Measurements from ENCODE around the gene KRT76.

DNA sequence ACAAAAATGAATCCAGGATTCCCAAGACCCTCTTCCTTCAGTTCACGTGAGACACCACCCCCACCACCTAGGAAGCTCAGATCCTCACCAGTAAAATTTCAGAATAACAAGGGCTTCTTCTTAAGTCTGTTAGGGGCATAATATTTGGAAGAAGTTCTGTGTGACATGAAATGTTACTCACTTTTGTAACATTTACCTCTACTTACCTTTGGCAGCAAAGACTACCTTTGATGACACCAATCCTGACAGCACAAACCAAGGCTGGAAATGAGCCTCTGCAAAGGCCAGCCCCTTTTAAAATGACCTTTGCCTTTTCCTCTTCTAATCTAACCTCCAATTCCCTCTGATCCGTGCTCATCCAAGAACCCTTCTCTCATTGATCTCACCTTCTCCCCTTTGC is 54.5 kb downstream of the KRT76 start:
- TF ChIP-seq, protein P1, sequence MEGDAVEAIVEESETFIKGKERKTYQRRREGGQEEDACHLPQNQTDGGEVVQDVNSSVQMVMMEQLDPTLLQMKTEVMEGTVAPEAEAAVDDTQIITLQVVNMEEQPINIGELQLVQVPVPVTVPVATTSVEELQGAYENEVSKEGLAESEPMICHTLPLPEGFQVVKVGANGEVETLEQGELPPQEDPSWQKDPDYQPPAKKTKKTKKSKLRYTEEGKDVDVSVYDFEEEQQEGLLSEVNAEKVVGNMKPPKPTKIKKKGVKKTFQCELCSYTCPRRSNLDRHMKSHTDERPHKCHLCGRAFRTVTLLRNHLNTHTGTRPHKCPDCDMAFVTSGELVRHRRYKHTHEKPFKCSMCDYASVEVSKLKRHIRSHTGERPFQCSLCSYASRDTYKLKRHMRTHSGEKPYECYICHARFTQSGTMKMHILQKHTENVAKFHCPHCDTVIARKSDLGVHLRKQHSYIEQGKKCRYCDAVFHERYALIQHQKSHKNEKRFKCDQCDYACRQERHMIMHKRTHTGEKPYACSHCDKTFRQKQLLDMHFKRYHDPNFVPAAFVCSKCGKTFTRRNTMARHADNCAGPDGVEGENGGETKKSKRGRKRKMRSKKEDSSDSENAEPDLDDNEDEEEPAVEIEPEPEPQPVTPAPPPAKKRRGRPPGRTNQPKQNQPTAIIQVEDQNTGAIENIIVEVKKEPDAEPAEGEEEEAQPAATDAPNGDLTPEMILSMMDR (IDR thresholded peaks at IDR 0.05) = no peak
- TF ChIP-seq POLR2A (IDR thresholded peaks at IDR 0.05) = no peak

All from testis (tissue), 2 donors.